Measurements from ENCODE around the gene PTPN1.

The PTPN1 gene

GRCh38 chr20:50520222-50520880, 10.2 kb downstream of the PTPN1 start:
- no peak for TF ChIP-seq CTCF (IDR thresholded peaks at IDR 0.05; ENCODE audit: low read depth, low read length)

DNA sequence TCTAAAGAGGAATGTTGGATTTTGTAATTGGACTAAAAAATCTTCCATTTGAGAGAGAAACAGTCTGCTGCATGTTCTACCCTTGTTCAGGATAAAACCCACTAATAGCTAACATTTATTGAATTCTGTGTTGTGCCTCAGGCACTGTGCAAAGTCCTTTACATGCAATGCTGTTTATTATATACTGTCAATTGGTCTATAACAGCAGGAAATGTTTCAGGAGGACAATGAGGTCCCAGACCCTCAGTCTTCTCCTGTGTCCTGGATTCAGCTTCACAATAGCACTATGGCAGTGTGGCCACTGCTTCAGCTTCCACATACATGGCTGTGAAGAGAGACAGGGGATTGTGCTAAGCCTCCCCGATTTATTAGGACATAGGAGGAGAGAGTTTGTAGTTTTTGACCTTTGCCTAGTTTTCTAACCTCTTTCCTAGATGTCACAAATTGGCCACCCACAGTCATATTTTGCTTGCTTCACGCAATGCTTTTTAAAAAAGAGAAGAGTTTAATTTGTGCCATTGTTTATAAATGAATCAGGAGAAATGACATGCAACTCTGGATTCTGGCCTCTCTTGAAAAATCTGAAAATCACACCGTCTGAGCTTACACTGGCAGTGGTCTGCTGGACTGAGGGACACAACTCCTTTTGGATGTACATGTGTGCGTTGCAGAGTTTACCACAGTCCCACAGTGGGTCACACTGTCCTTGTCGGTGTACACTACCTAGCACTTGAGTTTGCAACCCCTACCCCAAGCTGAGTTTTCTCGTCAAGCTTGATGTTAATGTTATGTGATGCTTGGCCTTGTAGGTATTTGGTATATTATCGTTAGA, 11.3 kb downstream of the PTPN1 start:
- TF ChIP-seq CTCF (IDR thresholded peaks at IDR 0.05; ENCODE audit: low read depth, low read length) = no peak
- H3K4me3 ChIP-seq (ENCODE audit: low read depth, low read length) = no peak overlapping the region

More at GRCh38 chr20:50520222-50520880, 10.2 kb downstream of the PTPN1 start:
- no peak overlapping the region for H3K4me3 ChIP-seq (ENCODE audit: low read depth, low read length)

- H3K4me3 ChIP-seq (ENCODE audit: low read depth, low read length) = no peak overlapping the region
- no peak for TF ChIP-seq CTCF (IDR thresholded peaks at IDR 0.05; ENCODE audit: low read depth, low read length)
These were observed 12.0 kb downstream of the PTPN1 start for GRCh38 chr20:50522053-50522674.

- H3K4me3 ChIP-seq (ENCODE audit: low read depth, low read length) = no peak overlapping the region
- no peak for TF ChIP-seq CTCF (IDR thresholded peaks at IDR 0.05; ENCODE audit: low read depth, low read length)
These were observed 13.5 kb downstream of the PTPN1 start for GRCh38 chr20:50523552-50524167.

DNA sequence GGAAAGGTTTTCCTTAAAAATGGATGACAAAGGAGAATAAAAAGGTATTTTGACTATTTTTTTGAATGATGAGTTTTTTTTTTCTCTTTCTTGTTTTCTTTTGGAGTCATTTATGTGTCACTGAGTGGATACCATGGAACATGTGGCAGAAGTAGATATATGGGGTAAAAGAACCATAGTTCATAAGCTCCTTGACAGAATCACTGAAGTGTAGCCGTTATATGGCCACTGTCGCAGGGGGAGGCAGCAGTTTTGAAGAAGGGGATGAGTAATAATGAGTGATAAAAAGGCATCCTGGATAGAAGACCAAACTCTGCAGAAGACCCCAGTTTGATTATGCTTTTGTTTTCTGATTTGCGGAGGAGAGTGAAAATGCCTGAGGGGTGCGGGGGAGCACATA, 15.5 kb downstream of the PTPN1 start:
- no peak for TF ChIP-seq CTCF (IDR thresholded peaks at IDR 0.05; ENCODE audit: low read depth, low read length)
- H3K4me3 ChIP-seq (ENCODE audit: low read depth, low read length) = no peak overlapping the region

GRCh38 chr20:50526403-50526989, 16.3 kb downstream of the PTPN1 start:
- no peak for TF ChIP-seq CTCF (IDR thresholded peaks at IDR 0.05; ENCODE audit: low read depth, low read length)
- H3K4me3 ChIP-seq (ENCODE audit: low read depth, low read length) = no peak overlapping the region
